CD4-positive, alpha-beta T cell (primary cell): ENCODE data around the gene ACLY. TPM values are rescaled to one million over a fixed set of nuclear protein-coding genes. Genes with fewer than 3 reads are reported as not detected.
A peak's percentile ranks its signal among the peaks of the same experiment; 100 is the strongest.

Source experiments
- ATAC-seq: fragments of 200-7000 bp; cut with Tn5 transposase; one replicate; pipeline ENCODE4 v1.10.0; 2022; ENCODE audit warnings: mild to moderate bottlenecking; ENCODE audit not compliant: poor library complexity
- CTCF ChIA-PET: fragments of 350-600 bp; sonication (Branson Sonifier 250); formaldehyde crosslinking; loops from one replicate; lab custom pipeline; 2021; ENCODE audit warnings: antibody characterized with exemption, inconsistent platforms; lab: Charles Lee
- POLR2A ChIA-PET: fragments of 350-600 bp; sonication (Branson Sonifier 250); formaldehyde crosslinking; loops from one replicate; lab custom pipeline; 2021; ENCODE audit warnings: antibody characterized with exemption, inconsistent platforms; lab: Charles Lee
- DNase-seq, 14 experiments: peaks; one replicate each; pipeline ENCODE4 v3.0.0-alpha.2; 2013 to 2020; ENCODE audit warnings: mixed read lengths in 2 of 14
- H3K27ac ChIP-seq, 2 donors: one replicate each; pipeline versions ENCODE4 v1.5.1 to v1.7.0; 2013; ENCODE audit warnings: low read length in 2 of 2, low read depth in 1 of 2, mild to moderate bottlenecking in 1 of 2
- H3K27me3 ChIP-seq, 2 experiments: 1 replicate in 1 of 2; 2 replicates in 1 of 2; pipeline versions ENCODE4 v1.6.1 to v1.7.0; 2013; ENCODE audit warnings: low read length in 2 of 2, control low read depth in 1 of 2, mild to moderate bottlenecking in 1 of 2, moderate library complexity in 1 of 2; ENCODE audit not compliant: insufficient read depth in 2 of 2, control insufficient read depth in 1 of 2
- H3K36me3 ChIP-seq: one replicate; pipeline ENCODE4 v1.6.1; 2013; ENCODE audit warnings: low read length, control low read depth; ENCODE audit not compliant: insufficient read depth
- H3K4me1 ChIP-seq: one replicate; pipeline ENCODE4 v1.6.1; 2013; ENCODE audit warnings: low read length, control low read depth; ENCODE audit not compliant: insufficient read depth
- H3K4me3 ChIP-seq: one replicate; pipeline ENCODE4 v1.5.1; 2013; ENCODE audit warnings: mild to moderate bottlenecking, low read length, moderate library complexity
- H3K9me3 ChIP-seq, 2 experiments: 1 replicate in 1 of 2; 2 replicates in 1 of 2; pipeline versions ENCODE4 v1.6.1 to v1.7.0; 2013; ENCODE audit warnings: low read length in 2 of 2, mild to moderate bottlenecking in 2 of 2, control low read depth in 1 of 2, moderate library complexity in 1 of 2; ENCODE audit not compliant: control insufficient read depth in 1 of 2, insufficient read depth in 1 of 2
- H3K27ac Mint-ChIP-seq: one replicate; pipeline ENCODE4 v1.8.0; 2020; ENCODE audit warnings: mixed read lengths
- H3K27me3 Mint-ChIP-seq: one replicate; pipeline ENCODE4 v1.8.0; 2021; ENCODE audit warnings: mixed read lengths
- H3K36me3 Mint-ChIP-seq: one replicate; pipeline ENCODE4 v1.8.0; 2021; ENCODE audit warnings: low read depth, mixed read lengths
- H3K4me1 Mint-ChIP-seq: one replicate; pipeline ENCODE4 v1.8.0; 2021; ENCODE audit warnings: low read depth, mixed read lengths
- H3K4me3 Mint-ChIP-seq: one replicate; pipeline ENCODE4 v1.8.0; 2020; ENCODE audit warnings: mild to moderate bottlenecking, mixed read lengths
- H3K9me3 Mint-ChIP-seq: one replicate; pipeline ENCODE4 v1.8.0; 2020; ENCODE audit warnings: mixed read lengths
- intact Hi-C, 2 experiments: fragments of 100-400 bp; cut with DNase I in 1 of 2; cut with micrococcal nuclease in 1 of 2; formaldehyde crosslinking; loops; one replicate each; pipeline versions ENCODE4 v1.15.1 to v1.9.0; 2023 to 2025; cut with DNase I, micrococcal nuclease
- total RNA-seq, 174 experiments: library from RNA in 2 of 174; stranded (reverse) in 2 of 174; gene quantifications; one replicate each; pipeline ENCODE4 v1.2.3 and lab custom pipeline; 2021 to 2026
- TF ChIP-seq, protein P1 (sequence below): fragments of 200-600 bp; IDR thresholded peaks from one replicate; pipeline ENCODE4 v1.8.0; 2022; ENCODE audit warnings: antibody characterized with exemption, mild to moderate bottlenecking

The ACLY gene
- total RNA-seq, 2 experiments from 2014 or later: 25.9 to 28.3 TPM

DNA sequence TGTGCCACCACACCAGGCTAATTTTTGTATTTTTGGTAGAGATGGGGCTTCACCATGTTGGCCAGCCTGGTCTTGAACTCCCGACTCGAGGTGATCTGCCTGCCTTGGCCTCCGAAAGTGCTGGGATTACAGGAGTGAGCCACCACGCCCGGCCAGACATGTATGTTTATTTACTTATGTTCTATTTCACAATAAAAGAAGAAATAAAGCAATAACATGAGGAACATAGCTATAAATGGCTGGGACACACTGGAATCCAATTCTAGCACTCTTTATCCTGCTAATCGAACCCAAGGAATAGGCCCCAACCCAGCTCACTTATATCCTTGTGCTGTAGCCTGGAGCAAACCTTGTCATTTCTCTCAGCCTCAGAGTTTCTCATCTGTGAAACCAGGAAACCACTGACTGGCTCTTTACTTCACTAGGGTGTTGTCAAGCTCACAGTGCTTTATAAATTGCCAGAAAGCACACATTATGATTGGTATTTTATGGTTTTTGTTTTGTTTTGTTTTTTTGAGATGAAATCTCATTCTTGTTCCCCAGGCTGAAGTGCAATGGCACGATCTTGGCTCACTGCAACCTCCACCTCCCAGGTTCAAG, 7.3 kb upstream of the ACLY start:
- Mint-ChIP-seq H3K36me3 (peaks cover 6% of the 10 kb centered on the region), H3K4me3 (no peak overlapping the region), H3K4me1 (peaks cover 19% of the 10 kb centered on the region), H3K9me3 (no peaks in the 10 kb centered on the region), H3K27me3 (no peaks in the 10 kb centered on the region), H3K27ac (no peak overlapping the region)
- ATAC-seq: no peak
- DNase-seq: no peak
- no peak overlapping the region for H3K27ac ChIP-seq
- TF ChIP-seq, protein P1, sequence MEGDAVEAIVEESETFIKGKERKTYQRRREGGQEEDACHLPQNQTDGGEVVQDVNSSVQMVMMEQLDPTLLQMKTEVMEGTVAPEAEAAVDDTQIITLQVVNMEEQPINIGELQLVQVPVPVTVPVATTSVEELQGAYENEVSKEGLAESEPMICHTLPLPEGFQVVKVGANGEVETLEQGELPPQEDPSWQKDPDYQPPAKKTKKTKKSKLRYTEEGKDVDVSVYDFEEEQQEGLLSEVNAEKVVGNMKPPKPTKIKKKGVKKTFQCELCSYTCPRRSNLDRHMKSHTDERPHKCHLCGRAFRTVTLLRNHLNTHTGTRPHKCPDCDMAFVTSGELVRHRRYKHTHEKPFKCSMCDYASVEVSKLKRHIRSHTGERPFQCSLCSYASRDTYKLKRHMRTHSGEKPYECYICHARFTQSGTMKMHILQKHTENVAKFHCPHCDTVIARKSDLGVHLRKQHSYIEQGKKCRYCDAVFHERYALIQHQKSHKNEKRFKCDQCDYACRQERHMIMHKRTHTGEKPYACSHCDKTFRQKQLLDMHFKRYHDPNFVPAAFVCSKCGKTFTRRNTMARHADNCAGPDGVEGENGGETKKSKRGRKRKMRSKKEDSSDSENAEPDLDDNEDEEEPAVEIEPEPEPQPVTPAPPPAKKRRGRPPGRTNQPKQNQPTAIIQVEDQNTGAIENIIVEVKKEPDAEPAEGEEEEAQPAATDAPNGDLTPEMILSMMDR: no peak
- intact Hi-C loops: no loop called here
- H3K4me1 ChIP-seq: peaks cover 21% of the 10 kb centered on the region
- no peak overlapping the region for H3K4me3 ChIP-seq
- H3K9me3 ChIP-seq: no peaks in the 10 kb centered on the region
- H3K27me3 ChIP-seq: no peaks in the 10 kb centered on the region
- no peaks in the 10 kb centered on the region for H3K36me3 ChIP-seq
- ChIA-PET CTCF (no interaction called here), POLR2A (no interaction called here)

DNA sequence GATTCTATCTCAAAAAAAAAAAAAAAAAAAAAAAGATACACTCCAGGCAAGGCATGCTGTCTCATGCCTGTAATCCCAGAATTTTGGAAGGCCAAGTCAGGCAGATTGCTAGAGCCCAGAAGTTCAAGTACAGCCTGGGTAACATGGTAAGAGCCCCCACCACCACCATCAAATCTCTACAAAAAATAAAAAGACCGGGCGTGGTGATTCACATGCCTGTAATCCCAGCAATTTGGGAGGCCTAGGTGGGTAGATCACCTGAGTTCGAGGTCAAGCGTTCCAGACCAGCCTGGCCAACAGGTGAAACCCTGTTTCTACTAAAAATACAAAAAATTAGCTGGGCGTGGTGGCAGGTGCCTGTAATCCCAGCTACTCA, 1.8 kb upstream of the ACLY start:
- Mint-ChIP-seq H3K27me3 (no peaks in the 10 kb centered on the region), H3K27ac (no peak overlapping the region), H3K9me3 (no peaks in the 10 kb centered on the region), H3K36me3 (no peaks in the 10 kb centered on the region), H3K4me3 (no peak overlapping the region), H3K4me1 (peaks cover 17% of the 10 kb centered on the region)
- TF ChIP-seq, protein P1: no peak
- Histone ChIP-seq H3K9me3 (no peaks in the 10 kb centered on the region), H3K36me3 (no peaks in the 10 kb centered on the region), H3K27me3 (no peaks in the 10 kb centered on the region), H3K4me3 (no peak overlapping the region), H3K27ac (no peak overlapping the region), H3K4me1 (peaks cover 27% of the 10 kb centered on the region)
- intact Hi-C loops: loop anchor here in 1 of 2 experiments (5.0 kb wide), 1 partner anchor 192 kb away; the partner anchor contains the start of gene DHX58
- no peak for DNase-seq
- CTCF ChIA-PET: interaction anchor here (0.7 kb wide), 1 partner anchor 51 kb away, joined by 3 read pairs; no protein-coding TSS in a partner anchor
- POLR2A ChIA-PET: no interaction called here
- no peak for ATAC-seq

DNA sequence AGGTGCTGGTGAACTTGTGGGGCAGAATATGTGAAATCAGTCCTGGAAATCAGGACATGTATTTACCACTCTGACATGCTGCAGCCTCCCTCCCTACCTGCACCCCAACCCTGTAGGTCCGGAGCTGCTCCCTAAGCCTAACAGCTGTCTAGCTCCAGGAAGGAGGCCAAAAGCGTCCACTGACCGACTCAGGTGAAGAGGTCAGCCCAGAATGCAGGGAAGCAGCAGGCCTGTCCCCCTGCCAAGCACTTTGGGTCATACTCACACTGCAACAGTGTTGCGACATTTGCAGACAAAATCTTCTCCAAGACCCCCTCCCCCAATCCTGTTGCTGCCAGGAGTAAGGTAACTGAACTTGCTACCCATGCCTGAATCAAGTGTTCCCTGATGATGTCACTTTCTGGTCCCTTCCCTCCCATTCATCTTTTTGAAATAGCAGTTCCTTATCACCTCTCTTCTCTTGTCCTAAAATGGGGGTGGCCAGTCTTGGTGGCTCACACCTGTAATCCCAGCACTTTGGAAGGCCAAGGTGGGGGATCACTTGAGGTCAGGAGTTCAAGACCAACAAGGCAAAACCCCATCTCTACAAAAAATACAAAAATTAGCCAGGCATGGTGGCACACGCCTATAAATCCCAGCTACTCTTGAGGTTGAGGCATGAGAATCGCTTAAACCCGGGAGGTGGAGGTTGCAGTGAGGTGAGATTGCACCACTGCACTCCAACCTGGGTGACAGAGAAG, 1.3 kb upstream of the ACLY start:
- POLR2A ChIA-PET: interaction anchor here (3.6 kb wide), 1 partner anchor 9 kb away, joined by 44 read pairs; the partner anchor contains the start of gene ODAD4
- Mint-ChIP-seq H3K4me1 (peaks cover 20% of the 10 kb centered on the region), H3K4me3 (peak overlapping the region; percentile 95), H3K36me3 (no peaks in the 10 kb centered on the region), H3K9me3 (no peaks in the 10 kb centered on the region), H3K27me3 (no peaks in the 10 kb centered on the region), H3K27ac (peak overlapping the region; percentile 46)
- peaks cover 32% of the 10 kb centered on the region for H3K4me1 ChIP-seq
- CTCF ChIA-PET: no interaction called here
- no peak overlapping the region for H3K4me3 ChIP-seq
- peaks cover 4% of the 10 kb centered on the region for H3K36me3 ChIP-seq
- TF ChIP-seq, protein P1: no peak
- H3K27me3 ChIP-seq: no peaks in the 10 kb centered on the region
- intact Hi-C loops: loop anchor here in 1 of 2 experiments (1.0 to 5.0 kb wide), 5 partner anchors 10 to 192 kb away; partner anchors contain the start of genes CNP, DHX58, DNAJC7 and KLHL11
- ATAC-seq (no peak), DNase-seq (peak in 2 of 14 experiments; percentile 11 to 35)
- H3K9me3 ChIP-seq: no peaks in the 10 kb centered on the region
- H3K27ac ChIP-seq: no peak overlapping the region
